SK-N-MC (cell line): ENCODE measurements around the gene FAM53B.

Experiments used
- DNase-seq: peaks from one replicate; pipeline ENCODE4 v3.0.0-alpha.2; 2011; ENCODE audit warnings: low read depth, low spot score
- H3K27ac ChIP-seq: fragments of 200-600 bp; sonication (generic); 2 replicates; pipeline ENCODE4 v1.5.1; 2016; ENCODE audit warnings: mixed run types
- H3K36me3 ChIP-seq: fragments of 200-600 bp; sonication (generic); 2 replicates; pipeline ENCODE4 v1.6.1; 2017; ENCODE audit warnings: antibody characterized with exemption, low read length, mixed read lengths; ENCODE audit not compliant: insufficient read depth
- H3K4me3 ChIP-seq: fragments of 200-600 bp; sonication (generic); 2 replicates; pipeline ENCODE4 v1.5.1; 2016
- H3K9ac ChIP-seq: fragments of 200-600 bp; sonication (generic); 2 replicates; pipeline ENCODE4 v1.8.0; 2017; ENCODE audit warnings: mixed run types, mixed read lengths; ENCODE audit not compliant: insufficient read length
- H3K9me3 ChIP-seq: fragments of 200-600 bp; sonication (generic); 2 replicates; pipeline ENCODE4 v1.6.1; 2017; ENCODE audit warnings: low read depth, mild to moderate bottlenecking, antibody characterized with exemption, low read length, moderate library complexity, mixed read lengths
- EZH2 ChIP-seq: fragments of 200-600 bp; sonication (generic); IDR thresholded peaks from one replicate; pipeline ENCODE4 v1.6.1; 2017; ENCODE audit warnings: antibody characterized with exemption
- FOXP2 ChIP-seq: optimal IDR thresholded peaks from 2 replicates; pipeline ENCODE3; 2011; ENCODE audit warnings: mild to moderate bottlenecking, moderate library complexity; ENCODE audit not compliant: insufficient read depth; ENCODE audit errors: extremely low read length, control extremely low read depth
- POLR2AphosphoS5 ChIP-seq: IDR thresholded peaks from 2 replicates; pipeline ENCODE4 v1.6.1; 2012; ENCODE audit warnings: mild to moderate bottlenecking, low read depth, low read length, borderline replicate concordance

The FAM53B gene

GRCh38 chr10:124651402-124651891 lies 92.7 kb downstream of the FAM53B start:
- Histone ChIP-seq H3K9me3 (no peaks in the 10 kb centered on the region), H3K36me3 (no peaks in the 10 kb centered on the region), H3K27ac (no peak overlapping the region), H3K9ac (no peak overlapping the region), H3K4me3 (no peak overlapping the region)
- no peak for DNase-seq
- TF ChIP-seq FOXP2 (no peak), POLR2AphosphoS5 (no peak), EZH2 (no peak)

- H3K27ac ChIP-seq: no peak overlapping the region
- no peak for DNase-seq
- no peaks in the 10 kb centered on the region for H3K9me3 ChIP-seq
- H3K9ac ChIP-seq: no peak overlapping the region
- TF ChIP-seq FOXP2 (no peak), EZH2 (no peak), POLR2AphosphoS5 (no peak)
- H3K4me3 ChIP-seq: no peak overlapping the region
- H3K36me3 ChIP-seq: no peaks in the 10 kb centered on the region
Measured at GRCh38 chr10:124650820-124651401, 93.3 kb downstream of the FAM53B start.

GRCh38 chr10:124650263-124650662 lies 93.9 kb downstream of the FAM53B start:
- DNase-seq: no peak
- Histone ChIP-seq H3K36me3 (no peaks in the 10 kb centered on the region), H3K9me3 (no peaks in the 10 kb centered on the region), H3K9ac (no peak overlapping the region), H3K4me3 (no peak overlapping the region), H3K27ac (no peak overlapping the region)
- TF ChIP-seq POLR2AphosphoS5 (no peak), EZH2 (no peak), FOXP2 (no peak)

- Histone ChIP-seq H3K4me3 (no peak overlapping the region), H3K36me3 (no peaks in the 10 kb centered on the region), H3K27ac (no peak overlapping the region), H3K9ac (no peak overlapping the region), H3K9me3 (no peaks in the 10 kb centered on the region)
- no peak for DNase-seq
- TF ChIP-seq FOXP2 (no peak), EZH2 (no peak), POLR2AphosphoS5 (no peak)
Measured at GRCh38 chr10:124649214-124649613, 95.0 kb downstream of the FAM53B start.

GRCh38 chr10:124648738-124649137 lies 95.4 kb downstream of the FAM53B start:
- Histone ChIP-seq H3K9ac (no peak overlapping the region), H3K36me3 (no peaks in the 10 kb centered on the region), H3K9me3 (no peaks in the 10 kb centered on the region), H3K4me3 (no peak overlapping the region), H3K27ac (no peak overlapping the region)
- TF ChIP-seq POLR2AphosphoS5 (no peak), FOXP2 (no peak), EZH2 (no peak)
- DNase-seq: no peak

- Histone ChIP-seq H3K27ac (no peak overlapping the region), H3K36me3 (no peaks in the 10 kb centered on the region), H3K4me3 (no peak overlapping the region), H3K9ac (no peak overlapping the region), H3K9me3 (no peaks in the 10 kb centered on the region)
- no peak for DNase-seq
- no peak for TF ChIP-seq FOXP2
- TF ChIP-seq EZH2: no peak
- TF ChIP-seq POLR2AphosphoS5: no peak
Measured at GRCh38 chr10:124648131-124648475, 96.1 kb downstream of the FAM53B start.

- Histone ChIP-seq H3K27ac (no peak overlapping the region), H3K36me3 (no peaks in the 10 kb centered on the region), H3K9me3 (no peaks in the 10 kb centered on the region), H3K9ac (no peak overlapping the region), H3K4me3 (no peak overlapping the region)
- TF ChIP-seq EZH2 (no peak), FOXP2 (peak; percentile 29), POLR2AphosphoS5 (no peak)
- no peak for DNase-seq
Measured at GRCh38 chr10:124647421-124648130, 96.6 kb downstream of the FAM53B start.

- H3K4me3 ChIP-seq: no peak overlapping the region
- no peaks in the 10 kb centered on the region for H3K36me3 ChIP-seq
- no peak for DNase-seq
- H3K27ac ChIP-seq: no peak overlapping the region
- no peaks in the 10 kb centered on the region for H3K9me3 ChIP-seq
- TF ChIP-seq POLR2AphosphoS5: no peak
- TF ChIP-seq FOXP2: no peak
- TF ChIP-seq EZH2: no peak
- no peak overlapping the region for H3K9ac ChIP-seq
Measured at GRCh38 chr10:124646483-124647352, 97.5 kb downstream of the FAM53B start.
